Peyer's patch (tissue), 4 donors: ENCODE results near the gene NOL12. TPM values are rescaled to one million over a fixed set of nuclear protein-coding genes. Genes with fewer than 3 reads are reported as not detected.
"Not testable (repeated sequence)": the region's sequence is repeated elsewhere in the genome, so short reads cannot be mapped to it uniquely, and the experiment has no call there.

Source experiments
- DNase-seq, 3 donors: peaks; one replicate each; pipeline ENCODE4 v3.0.0-alpha.2; 2017 to 2019
- H3K27ac ChIP-seq, 4 donors: fragments of 200-600 bp; sonication (generic); one replicate each; pipeline ENCODE4 v1.5.1; 2016 to 2019
- H3K27me3 ChIP-seq, 2 donors: fragments of 200-600 bp; sonication (generic); one replicate each; pipeline ENCODE4 v1.5.1; 2019
- H3K36me3 ChIP-seq, 3 donors: fragments of 200-600 bp; sonication (generic); one replicate each; pipeline ENCODE4 v1.5.1; 2016 to 2019
- H3K4me1 ChIP-seq, 4 donors: fragments of 200-600 bp; sonication (generic); one replicate each; pipeline ENCODE4 v1.5.1; 2016 to 2019
- H3K4me3 ChIP-seq, 4 donors: fragments of 200-600 bp; sonication (generic); 1 replicate in 3 of 4; 2 replicates in 1 of 4; pipeline ENCODE4 v1.5.1; 2016 to 2019; ENCODE audit warnings: mild to moderate bottlenecking in 1 of 4
- H3K9me3 ChIP-seq, 4 donors: fragments of 200-600 bp; sonication (generic); one replicate each; pipeline ENCODE4 v1.5.1; 2016 to 2019; ENCODE audit warnings: mild to moderate bottlenecking in 1 of 4
- CTCF ChIP-seq, 6 experiments: fragments of 450-650 bp in 4 of 6; fragments of 200-600 bp in 2 of 6; sonication (generic) in 1 of 6; IDR thresholded peaks; one replicate each; pipeline ENCODE4 v1.5.1; 2017 to 2019; ENCODE audit warnings: antibody characterized with exemption in 6 of 6, mild to moderate bottlenecking in 3 of 6, moderate library complexity in 1 of 6
- POLR2A ChIP-seq, 2 donors: fragments of 450-650 bp; IDR thresholded peaks; one replicate each; pipeline ENCODE4 v1.5.1; 2017; ENCODE audit warnings: antibody characterized with exemption in 2 of 2, mild to moderate bottlenecking in 2 of 2, moderate library complexity in 2 of 2
- total RNA-seq, 4 donors: library from RNA; depleted of rRNA; stranded (reverse); fragments of >200 nt; gene quantifications; one replicate each; pipeline ENCODE4 v1.1.0, GENCODE V29; 2016

NOL12 gene
- total RNA-seq, 4 donors from 2014 or later = 37.5 to 144 (median 57.1) TPM

- Histone ChIP-seq H3K27me3 (no peaks in the 10 kb centered on the region), H3K9me3 (no peaks in the 10 kb centered on the region), H3K27ac (no peak overlapping the region), H3K4me3 (no peak overlapping the region), H3K4me1 (no peaks in the 10 kb centered on the region), H3K36me3 (no peaks in the 10 kb centered on the region)
- no peak for DNase-seq
- TF ChIP-seq CTCF (IDR thresholded peaks at IDR 0.05) = no peak
- no peak for TF ChIP-seq POLR2A (IDR thresholded peaks at IDR 0.05)
Observed at GRCh38 chr22:37716708-37717107, 30.6 kb downstream of the NOL12 start.

- not testable (repeated sequence) for DNase-seq, H3K9me3 ChIP-seq, H3K36me3 ChIP-seq, H3K27ac ChIP-seq, H3K4me1 ChIP-seq, H3K27me3 ChIP-seq, H3K4me3 ChIP-seq
Observed at GRCh38 chr22:37717235-37717634, 31.1 kb downstream of the NOL12 start.

GRCh38 chr22:37717746-37718305, 31.7 kb downstream of the NOL12 start:
- not testable (repeated sequence) for DNase-seq, H3K27me3 ChIP-seq, H3K4me3 ChIP-seq, H3K4me1 ChIP-seq, H3K27ac ChIP-seq, H3K36me3 ChIP-seq, H3K9me3 ChIP-seq

GRCh38 chr22:37725551-37726240, 39.6 kb downstream of the NOL12 start:
- no peaks in the 10 kb centered on the region for H3K36me3 ChIP-seq
- no peak overlapping the region for H3K27ac ChIP-seq
- H3K4me1 ChIP-seq = peaks cover 0 to 2% (median 0%) of the 10 kb centered on the region in 4 donors
- TF ChIP-seq POLR2A (IDR thresholded peaks at IDR 0.05) (no peak), CTCF (IDR thresholded peaks at IDR 0.05) (no peak)
- DNase-seq = no peak
- no peaks in the 10 kb centered on the region for H3K9me3 ChIP-seq
- H3K4me3 ChIP-seq = no peak overlapping the region
- H3K27me3 ChIP-seq = no peaks in the 10 kb centered on the region

GRCh38 chr22:37726241-37726887, 40.2 kb downstream of the NOL12 start:
- TF ChIP-seq CTCF (IDR thresholded peaks at IDR 0.05) (peak in 2 of 6 experiments; percentile 15), POLR2A (IDR thresholded peaks at IDR 0.05) (no peak)
- no peak overlapping the region for H3K4me3 ChIP-seq
- no peak overlapping the region for H3K27ac ChIP-seq
- H3K4me1 ChIP-seq = peaks cover 0 to 8% (median 0%) of the 10 kb centered on the region in 4 donors
- no peaks in the 10 kb centered on the region for H3K9me3 ChIP-seq
- DNase-seq = no peak
- H3K27me3 ChIP-seq = no peaks in the 10 kb centered on the region
- H3K36me3 ChIP-seq = no peaks in the 10 kb centered on the region

GRCh38 chr22:37728620-37729019, 42.5 kb downstream of the NOL12 start:
- Histone ChIP-seq H3K27ac (no peak overlapping the region), H3K36me3 (no peaks in the 10 kb centered on the region), H3K4me1 (peaks cover 0 to 24% (median 0%) of the 10 kb centered on the region in 4 donors), H3K27me3 (no peaks in the 10 kb centered on the region), H3K9me3 (no peaks in the 10 kb centered on the region), H3K4me3 (no peak overlapping the region)
- DNase-seq = no peak
- TF ChIP-seq CTCF (IDR thresholded peaks at IDR 0.05) (no peak), POLR2A (IDR thresholded peaks at IDR 0.05) (no peak)
